ENCODE data around the gene KLF4. TPM values are rescaled to one million over a fixed set of nuclear protein-coding genes. Genes with fewer than 3 reads are reported as not detected.

KLF4 gene
- total RNA-seq, 1 experiment from 2014 or later, result 7.1 TPM

- peaks cover 32% of the 10 kb centered on the region for H3K27me3 Mint-ChIP-seq (ENCODE audit: low read depth)
- H3K79me1 ChIP-seq (ENCODE audit: insufficient read depth, low read depth, low read length, poor library complexity, severe bottlenecking), result no peaks in the 10 kb centered on the region
- H3K4me3 Mint-ChIP-seq, result no peak overlapping the region
- H3K27ac ChIP-seq (ENCODE audit: insufficient read length, low read depth, low read length), result no peak overlapping the region
- no peak overlapping the region for H2AFZ ChIP-seq (ENCODE audit: low read length)
- no peak overlapping the region for H4K91ac ChIP-seq (ENCODE audit: insufficient read length, low read depth, low read length)
- H3T11ph ChIP-seq (ENCODE audit: low read length), result no peak overlapping the region
- no peak overlapping the region for H3K9ac ChIP-seq (ENCODE audit: extremely low read depth, insufficient read length, low read length)
- H2AK5ac ChIP-seq (ENCODE audit: insufficient read length, low read length), result no peak overlapping the region
- no peak overlapping the region for H2BK15ac ChIP-seq (ENCODE audit: low read depth, low read length)
- H3K18ac ChIP-seq (ENCODE audit: insufficient read length, low read depth, low read length), result no peak overlapping the region
- no peak overlapping the region for H4K8ac ChIP-seq (replicated peaks; ENCODE audit: insufficient read length, low read depth, low read length)
- H4K5ac ChIP-seq (ENCODE audit: insufficient read length, low read depth, low read length), result no peak overlapping the region
- DNase-seq, result no peak
- no peak overlapping the region for H2BK5ac ChIP-seq (ENCODE audit: insufficient read length, low read length)
- peaks cover 2% of the 10 kb centered on the region for H3K27me3 ChIP-seq (ENCODE audit: insufficient read depth, low read length)
- H3K4me2 ChIP-seq (ENCODE audit: insufficient read depth, insufficient read length, low read length), result no peak overlapping the region
- H2BK20ac ChIP-seq (ENCODE audit: low read depth, low read length, poor library complexity, severe bottlenecking), result no peak overlapping the region
- H3K56ac ChIP-seq (ENCODE audit: insufficient read length, low read depth, low read length), result no peak overlapping the region
- H3K36me3 Mint-ChIP-seq (ENCODE audit: insufficient read depth in 1 of 3, low read depth in 3 of 3), result no peaks in the 10 kb centered on the region
- no peak overlapping the region for H3K27ac Mint-ChIP-seq
- no peak overlapping the region for H3K23ac ChIP-seq (ENCODE audit: insufficient read length, low read depth, low read length)
- H3K4me1 ChIP-seq (ENCODE audit: insufficient read depth, low read length), result no peaks in the 10 kb centered on the region
- H3K79me2 ChIP-seq (ENCODE audit: insufficient read depth, low read length), result no peaks in the 10 kb centered on the region
- no peak overlapping the region for H2BK120ac ChIP-seq (ENCODE audit: low read depth, low read length, poor library complexity, severe bottlenecking)
- H3K9me3 Mint-ChIP-seq, result no peaks in the 10 kb centered on the region; a peak in 1 of 5 replicates
- no peak for TF ChIP-seq CTCF (conservative IDR thresholded peaks at IDR 0.05)
- H3K14ac ChIP-seq (ENCODE audit: insufficient read depth, low read length), result no peak overlapping the region
- H3K9me3 ChIP-seq (ENCODE audit: control insufficient read depth, low read depth, low read length), result no peaks in the 10 kb centered on the region
- no peak overlapping the region for H2BK12ac ChIP-seq (ENCODE audit: insufficient read length, low read depth, low read length)
- H3K23me2 ChIP-seq (ENCODE audit: insufficient read length, low read depth, low read length, poor library complexity, severe bottlenecking), result peaks cover 7% of the 10 kb centered on the region
- H3K4ac ChIP-seq (ENCODE audit: low read depth, low read length), result no peak overlapping the region
- H4K20me1 ChIP-seq (ENCODE audit: control insufficient read depth, insufficient read depth, insufficient read length), result no peaks in the 10 kb centered on the region
- H3K4me1 Mint-ChIP-seq, result peaks cover 19 to 26% of the 10 kb centered on the region in 2 experiments
Observed at GRCh38 chr9:107464516-107464915, 25.1 kb downstream of the KLF4 start.

Data from H9 (cell line).